PC-9 (cell line): Measurements from ENCODE around the gene HTR7.

Source experiments
- CTCF ChIP-seq: fragments of 200-600 bp; sonication (generic); conservative IDR thresholded peaks from 2 replicates; pipeline ENCODE4 v1.6.1; 2017; ENCODE audit warnings: mixed run types, antibody characterized with exemption, mild to moderate bottlenecking, moderate library complexity
- EZH2 ChIP-seq: fragments of 200-600 bp; sonication (generic); IDR thresholded peaks from 2 replicates; pipeline ENCODE4 v1.8.0; 2017; ENCODE audit warnings: antibody characterized with exemption, low read depth

- TF ChIP-seq CTCF (no peak), EZH2 (no peak)
Measured at GRCh38 chr10:90837486-90837885, 20.4 kb downstream of the HTR7 start.
